GM12878 (cell line): ENCODE measurements around the gene RPRML. TPM values are rescaled to one million over a fixed set of nuclear protein-coding genes. Genes with fewer than 3 reads are reported as not detected.

Source experiments
- BACH1 ChIP-seq: fragments of 450-650 bp; IDR thresholded peaks from 2 replicates; pipeline ENCODE4 v1.6.1; 2017; ENCODE audit warnings: mild to moderate bottlenecking, borderline replicate concordance
- BHLHE40 ChIP-seq, 2 experiments: fragments of 450-650 bp in 1 of 2; IDR thresholded peaks; 2 replicates each; pipeline ENCODE4 v1.6.1; 2011 to 2017; ENCODE audit warnings: low read depth in 2 of 2, borderline replicate concordance in 1 of 2, improper control_type of control experiment in 1 of 2, low read length in 1 of 2, mild to moderate bottlenecking in 1 of 2
- IRF4 ChIP-seq: IDR thresholded peaks from 2 replicates; pipeline ENCODE4 v1.6.1; 2011; ENCODE audit warnings: low read depth, low read length
- NFXL1 ChIP-seq: fragments of 450-650 bp; IDR thresholded peaks from 2 replicates; pipeline ENCODE4 v1.6.1; 2017; ENCODE audit warnings: antibody characterized with exemption, mild to moderate bottlenecking, borderline replicate concordance
- NR2C1 ChIP-seq: fragments of 450-650 bp; IDR thresholded peaks from 2 replicates; pipeline ENCODE4 v1.6.1; 2017; ENCODE audit warnings: antibody characterized with exemption, mild to moderate bottlenecking, moderate library complexity
- PAX5 ChIP-seq: IDR thresholded peaks from 2 replicates; pipeline ENCODE4 v1.6.1; 2011; ENCODE audit warnings: low read depth, low read length, borderline replicate concordance
- RAD21 ChIP-seq: IDR thresholded peaks from 2 replicates; pipeline ENCODE4 v1.6.1; 2011; ENCODE audit warnings: mild to moderate bottlenecking, low read depth, low read length, moderate library complexity; ENCODE audit not compliant: insufficient read depth
- SIX5 ChIP-seq: IDR thresholded peaks from 2 replicates; pipeline ENCODE4 v1.6.1; 2011; ENCODE audit warnings: mild to moderate bottlenecking, low read depth, low read length, moderate library complexity; ENCODE audit not compliant: severe bottlenecking
- TCF7 ChIP-seq: IDR thresholded peaks from 2 replicates; pipeline ENCODE4 v1.6.1; 2014; ENCODE audit warnings: antibody characterized with exemption, borderline replicate concordance
- polyA plus RNA-seq, 11 experiments: library from polyadenylated mRNA; depleted of rRNA in 4 of 11; unstranded in 6 of 11; stranded (reverse) in 5 of 11; fragments of >200 nt; fragmentation: Nextera tagmentation in 4 of 11; fragmentation: Illumina TruSeq in 1 of 11; extraction: Ambion mirVana in 4 of 11; extraction: Trizol in 1 of 11; gene quantifications; 1 replicate in 1 of 11; 2 replicates in 10 of 11; pipeline versions ENCODE4 v1.2.1 to v1.2.3, GENCODE V29; 2011 to 2016; ENCODE audit warnings: inconsistent platforms in 2 of 11, missing spikeins in 2 of 11, low read depth in 1 of 11
- total RNA-seq, 4 experiments: library from RNA; depleted of rRNA in 3 of 4; stranded (reverse); fragments of >200 nt in 3 of 4; fragmentation: Illumina TruSeq in 1 of 4; extraction: Trizol in 1 of 4; gene quantifications; 2 replicates each; pipeline versions ENCODE4 v1.2.1 to v1.2.3, GENCODE V29; 2013 to 2021
- TF ChIP-seq, protein P1 (sequence below): fragments of 450-650 bp; IDR thresholded peaks from 2 replicates; pipeline ENCODE4 v1.6.1; 2017; ENCODE audit warnings: low read depth, mild to moderate bottlenecking, moderate library complexity
- TF ChIP-seq, protein P2 (sequence below): IDR thresholded peaks from 2 replicates; pipeline ENCODE4 v1.6.1; 2011; ENCODE audit warnings: low read depth, mild to moderate bottlenecking, low read length, moderate library complexity, borderline replicate concordance; ENCODE audit errors: extremely low read depth

The RPRML gene
- total and polyA plus RNA-seq, 10 of the 15 experiments (the other 5 are each of a cell fraction or from before 2014, with no cell fraction given) = not detected

DNA sequence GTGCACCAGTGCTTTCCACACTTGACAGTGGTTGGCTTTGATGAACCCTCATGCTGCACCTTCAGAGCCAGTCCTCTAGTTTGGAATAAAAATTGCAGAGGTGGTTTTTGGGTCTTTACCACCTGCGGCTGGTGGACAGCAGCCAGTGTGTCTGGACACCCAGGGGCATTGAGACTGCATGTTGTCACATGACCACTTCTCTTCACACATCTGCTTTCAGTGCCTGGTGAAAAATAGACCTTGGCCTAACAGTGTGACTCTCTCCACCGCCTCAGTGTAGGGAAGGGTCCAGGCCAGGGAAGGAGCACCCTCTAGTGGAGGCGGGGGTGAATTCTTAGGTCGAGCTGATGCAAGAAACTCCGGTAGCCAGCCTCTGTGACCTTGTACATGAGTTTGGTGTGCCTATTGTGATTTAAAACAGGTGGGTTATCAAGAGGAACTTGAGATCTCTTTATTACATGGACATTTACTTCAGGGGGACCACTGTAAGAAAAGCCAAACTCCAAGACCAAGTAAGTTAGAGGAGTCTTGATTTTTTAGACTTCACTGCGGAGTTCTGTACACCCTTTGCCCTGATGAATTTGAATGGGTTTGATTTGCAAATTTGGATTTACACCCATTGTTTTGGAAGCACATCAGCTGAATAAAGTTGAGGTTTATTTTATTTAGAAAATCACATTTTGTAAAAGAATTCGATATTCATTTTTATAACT is 38.2 kb downstream of the RPRML start (continued):
- TF ChIP-seq, protein P1, sequence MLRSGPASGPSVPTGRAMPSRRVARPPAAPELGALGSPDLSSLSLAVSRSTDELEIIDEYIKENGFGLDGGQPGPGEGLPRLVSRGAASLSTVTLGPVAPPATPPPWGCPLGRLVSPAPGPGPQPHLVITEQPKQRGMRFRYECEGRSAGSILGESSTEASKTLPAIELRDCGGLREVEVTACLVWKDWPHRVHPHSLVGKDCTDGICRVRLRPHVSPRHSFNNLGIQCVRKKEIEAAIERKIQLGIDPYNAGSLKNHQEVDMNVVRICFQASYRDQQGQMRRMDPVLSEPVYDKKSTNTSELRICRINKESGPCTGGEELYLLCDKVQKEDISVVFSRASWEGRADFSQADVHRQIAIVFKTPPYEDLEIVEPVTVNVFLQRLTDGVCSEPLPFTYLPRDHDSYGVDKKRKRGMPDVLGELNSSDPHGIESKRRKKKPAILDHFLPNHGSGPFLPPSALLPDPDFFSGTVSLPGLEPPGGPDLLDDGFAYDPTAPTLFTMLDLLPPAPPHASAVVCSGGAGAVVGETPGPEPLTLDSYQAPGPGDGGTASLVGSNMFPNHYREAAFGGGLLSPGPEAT = no peak
- TF ChIP-seq NR2C1 = no peak
- TF ChIP-seq SIX5 = no peak
- no peak for TF ChIP-seq IRF4
- no peak for TF ChIP-seq TCF7
- no peak for TF ChIP-seq BHLHE40 (IDR thresholded peaks at IDR 0.05; ENCODE audit: borderline replicate concordance in 1 of 2, low read depth in 2 of 2, low read length in 1 of 2)
- no peak for TF ChIP-seq PAX5
- no peak for TF ChIP-seq BACH1
- TF ChIP-seq RAD21 = peak; percentile 75
- TF ChIP-seq NFXL1 = no peak
- TF ChIP-seq, protein P2, sequence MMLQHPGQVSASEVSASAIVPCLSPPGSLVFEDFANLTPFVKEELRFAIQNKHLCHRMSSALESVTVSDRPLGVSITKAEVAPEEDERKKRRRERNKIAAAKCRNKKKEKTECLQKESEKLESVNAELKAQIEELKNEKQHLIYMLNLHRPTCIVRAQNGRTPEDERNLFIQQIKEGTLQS = no peak
